Stimulated activated CD4-positive, alpha-beta T cell treated with anti-CD3 and anti-CD28 coated beads, Interleukin-4, amount 100 ng/mL, for 4 hours (primary cell): ENCODE results near the gene PPP1R14C.
A peak's percentile ranks its signal among the peaks of the same experiment; 100 is the strongest.

ENCODE experiments used
- DNase-seq, 2 experiments: peaks; one replicate each; pipeline ENCODE4 v3.0.0-alpha.2; 2020

PPP1R14C gene

GRCh38 chr6:150253489-150253888, 110.6 kb downstream of the PPP1R14C start:
- no peak for DNase-seq

GRCh38 chr6:150254770-150255169, 111.9 kb downstream of the PPP1R14C start:
- DNase-seq = no peak

GRCh38 chr6:150255840-150256239, 113.0 kb downstream of the PPP1R14C start:
- no peak for DNase-seq

- DNase-seq = no peak
Observed at GRCh38 chr6:150256618-150257272, 113.9 kb downstream of the PPP1R14C start.

- DNase-seq = no peak
Observed at GRCh38 chr6:150258381-150258780, 115.5 kb downstream of the PPP1R14C start.

GRCh38 chr6:150260931-150261330, 118.1 kb downstream of the PPP1R14C start:
- DNase-seq = no peak

GRCh38 chr6:150261997-150262697, 119.3 kb downstream of the PPP1R14C start:
- no peak for DNase-seq

- no peak for DNase-seq
Observed at GRCh38 chr6:150263765-150264404, 121.0 kb downstream of the PPP1R14C start.

- no peak for DNase-seq
Observed at GRCh38 chr6:150266309-150266708, 123.5 kb downstream of the PPP1R14C start.

GRCh38 chr6:150266963-150267685, 124.3 kb downstream of the PPP1R14C start:
- DNase-seq = no peak

- DNase-seq = no peak
Observed at GRCh38 chr6:150267686-150268561, 125.1 kb downstream of the PPP1R14C start.

GRCh38 chr6:150269130-150269856, 126.4 kb downstream of the PPP1R14C start:
- no peak for DNase-seq

- peak in 1 of 2 experiments; percentile 9 for DNase-seq
Observed at GRCh38 chr6:150269857-150270223, 127.0 kb downstream of the PPP1R14C start.

GRCh38 chr6:150270330-150271052, 127.6 kb downstream of the PPP1R14C start:
- no peak for DNase-seq

GRCh38 chr6:150271172-150271500, 128.3 kb downstream of the PPP1R14C start:
- DNase-seq = no peak

- no peak for DNase-seq
Observed at GRCh38 chr6:150271501-150272263, 128.8 kb downstream of the PPP1R14C start.

GRCh38 chr6:150272264-150272975, 129.6 kb downstream of the PPP1R14C start:
- no peak for DNase-seq

- DNase-seq = no peak
Observed at GRCh38 chr6:150272976-150273315, 130.1 kb downstream of the PPP1R14C start.

GRCh38 chr6:150273457-150274309, 130.8 kb downstream of the PPP1R14C start:
- DNase-seq = no peak
